GM12892 (cell line): ENCODE results near the gene UQCRHL.

Experiments used
- POLR2A ChIP-seq: IDR thresholded peaks from 2 replicates; pipeline ENCODE4 v1.6.1; 2011; ENCODE audit warnings: low read depth, low read length, control low read depth
- POLR2AphosphoS5 ChIP-seq: IDR thresholded peaks from 2 replicates; pipeline ENCODE4 v1.6.1; 2011; ENCODE audit warnings: low read depth, low read length, control low read depth
- TAF1 ChIP-seq: IDR thresholded peaks from 2 replicates; pipeline ENCODE4 v1.6.1; 2011; ENCODE audit warnings: low read depth, mild to moderate bottlenecking, control low read depth, low read length, borderline replicate concordance

DNA sequence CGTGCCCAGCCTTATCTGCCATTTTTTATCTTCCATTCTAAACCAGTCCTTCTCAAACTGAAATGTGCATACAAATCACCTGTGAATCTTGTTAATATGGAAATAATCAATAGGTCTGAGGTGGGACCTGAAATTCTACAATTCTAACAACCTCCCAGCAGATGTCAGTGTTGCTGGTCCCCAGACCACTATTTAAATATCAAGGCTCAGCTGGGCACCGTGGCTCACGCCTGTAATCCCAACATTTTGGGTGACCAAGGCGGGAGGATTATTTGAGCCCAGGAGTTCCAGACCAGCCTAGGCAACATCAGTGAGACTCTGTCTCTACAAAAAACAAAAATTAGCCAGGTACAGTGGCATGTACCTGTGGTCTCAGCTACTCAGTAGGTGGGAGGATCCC lies 4.1 kb downstream of the UQCRHL start:
- TF ChIP-seq POLR2AphosphoS5 = no peak
- no peak for TF ChIP-seq POLR2A
- no peak for TF ChIP-seq TAF1
